Femur (tissue), 1 donor: ENCODE measurements around the gene WBP2NL.
"Not testable (repeated sequence)": the region's sequence is repeated elsewhere in the genome, so short reads cannot be mapped to it uniquely, and the experiment has no call there.

ENCODE experiments used
- DNase-seq: peaks from one replicate; pipeline ENCODE4 v3.0.0-alpha.2; 2017

The WBP2NL gene, protein sequence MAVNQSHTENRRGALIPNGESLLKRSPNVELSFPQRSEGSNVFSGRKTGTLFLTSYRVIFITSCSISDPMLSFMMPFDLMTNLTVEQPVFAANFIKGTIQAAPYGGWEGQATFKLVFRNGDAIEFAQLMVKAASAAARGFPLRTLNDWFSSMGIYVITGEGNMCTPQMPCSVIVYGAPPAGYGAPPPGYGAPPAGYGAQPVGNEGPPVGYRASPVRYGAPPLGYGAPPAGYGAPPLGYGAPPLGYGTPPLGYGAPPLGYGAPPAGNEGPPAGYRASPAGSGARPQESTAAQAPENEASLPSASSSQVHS

DNA sequence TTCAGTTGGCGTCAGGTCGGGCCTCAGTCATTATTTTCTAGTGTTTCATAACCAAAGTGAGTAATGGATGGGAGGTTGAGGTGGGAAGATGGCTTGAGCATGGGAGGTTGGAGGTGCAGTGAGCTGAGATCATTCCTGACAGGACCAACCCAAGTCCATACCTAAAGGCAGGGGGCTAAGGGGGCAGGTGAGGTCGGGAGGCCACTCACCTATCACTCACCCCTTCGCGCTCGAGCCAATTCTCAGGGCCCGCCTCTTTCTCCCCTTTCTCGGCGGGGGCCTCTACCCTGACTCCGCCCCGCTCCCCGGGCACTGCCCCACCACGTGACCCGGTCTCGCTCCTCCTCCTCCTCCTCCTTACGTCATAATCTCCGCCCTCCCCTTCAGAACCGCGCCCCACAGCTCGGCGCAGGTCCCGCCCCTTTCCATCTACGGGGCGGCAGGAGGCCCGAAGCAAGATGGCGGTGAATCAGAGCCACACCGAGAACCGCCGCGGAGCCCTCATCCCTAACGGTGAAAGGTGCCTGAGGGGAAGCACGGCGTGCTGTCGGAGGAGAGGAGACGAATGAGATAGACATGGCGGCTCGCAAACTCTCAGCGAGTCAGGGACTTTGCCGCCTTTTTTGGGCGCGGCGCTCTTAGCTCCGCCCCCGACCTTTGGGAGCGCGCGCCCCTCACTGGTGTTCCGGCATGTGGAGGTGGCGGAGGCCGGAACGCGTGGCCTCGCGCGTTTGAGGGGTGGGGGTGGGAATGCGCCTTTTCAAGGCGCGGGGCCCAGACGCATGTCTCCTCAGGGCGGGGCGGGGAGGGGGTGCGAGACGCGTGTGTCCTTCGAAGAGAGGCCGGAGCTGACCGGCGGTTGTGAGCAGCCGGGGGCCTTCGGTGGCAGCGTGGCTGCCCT, at the start of gene WBP2NL:
Gene WBP2NL (plus strand): TSS at position 428 of the 901 bp plus-strand sequence. CDS start 31 bp downstream, at position 459.
- peak; percentile 83 for DNase-seq

DNA sequence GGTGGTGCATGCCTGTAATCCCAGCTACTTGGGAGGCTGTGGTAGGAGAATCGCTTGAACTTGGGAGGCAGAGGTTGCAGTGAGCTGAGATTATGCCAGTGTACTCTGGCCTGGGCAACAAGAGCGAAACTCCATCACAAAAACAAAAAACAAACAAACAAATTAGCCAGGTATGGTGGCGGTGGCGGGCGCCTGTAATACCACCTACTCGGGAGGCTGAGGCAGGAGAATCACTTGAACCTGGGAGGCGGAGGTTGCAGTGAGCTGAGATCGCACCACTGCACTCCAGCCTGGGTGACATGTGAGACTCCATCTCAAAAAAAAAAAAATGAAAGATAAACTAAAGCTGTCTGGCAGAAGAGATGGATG, 49.7 kb upstream of the WBP2NL start:
- DNase-seq, result not testable (repeated sequence)

DNA sequence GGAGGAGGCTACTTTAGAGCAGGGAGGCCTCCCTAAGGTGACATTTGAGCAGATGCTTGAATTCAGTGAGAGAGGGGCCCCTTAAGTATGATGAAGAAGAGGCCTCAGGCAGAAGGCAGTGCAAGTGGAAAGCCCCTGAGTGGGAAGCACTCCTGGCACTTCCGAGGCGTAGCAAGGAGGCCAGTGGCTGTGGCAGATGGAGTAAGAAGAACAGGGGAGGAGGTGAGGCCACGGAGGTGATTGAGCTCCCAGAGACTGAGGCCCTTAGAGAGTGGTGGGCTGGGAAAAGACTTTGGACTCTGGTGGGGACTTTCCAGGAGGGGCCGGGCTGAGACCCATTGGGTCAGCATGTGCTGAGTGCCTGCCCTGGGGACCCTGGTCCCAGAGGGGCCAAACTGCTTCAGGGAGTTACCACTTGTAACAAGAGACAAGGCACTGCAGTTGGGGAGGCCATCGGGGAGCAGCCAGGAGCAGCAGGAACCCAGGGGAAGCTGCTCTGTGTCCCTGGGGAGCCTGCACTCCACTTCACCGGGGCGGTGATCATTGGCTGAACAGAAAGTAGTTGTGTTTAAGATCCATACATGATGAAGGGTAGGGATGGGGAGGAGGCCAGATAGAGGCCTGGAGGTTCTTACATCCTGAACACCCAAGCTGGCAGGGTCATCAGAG, 49.2 kb upstream of the WBP2NL start:
- DNase-seq, result no peak

DNA sequence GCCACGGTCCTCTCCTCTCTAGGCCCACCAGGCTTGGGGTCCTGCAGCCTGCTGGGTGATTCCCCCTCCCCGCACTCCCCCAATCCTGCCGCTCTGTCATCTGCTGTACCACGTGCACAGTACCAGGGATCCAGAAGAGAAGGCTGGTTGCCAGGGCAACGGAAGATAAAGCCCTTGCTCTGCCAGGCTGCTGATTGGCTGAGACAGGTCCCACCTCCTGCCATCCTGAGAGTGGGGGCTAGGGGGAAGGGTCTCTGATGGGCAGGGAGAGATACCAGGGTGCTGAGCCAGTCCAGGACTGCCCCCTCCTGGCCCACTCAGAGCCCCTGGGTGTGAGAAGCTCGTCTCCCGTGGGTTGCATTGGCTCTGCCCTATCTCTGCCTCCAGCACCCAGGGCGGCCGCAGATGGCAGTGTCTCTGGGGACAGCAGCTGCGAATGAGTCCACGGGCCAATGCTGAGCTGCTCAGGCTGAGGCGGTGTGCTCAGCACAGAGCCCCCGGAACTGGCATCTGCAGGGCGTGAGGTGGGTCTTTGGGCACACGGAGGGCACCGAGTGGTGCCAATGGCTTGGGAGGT, 46.6 kb upstream of the WBP2NL start, which contains the start of gene SMIM45:
Gene SMIM45 (plus strand): TSS at position 253 of the 577 bp plus-strand sequence.
- no peak for DNase-seq

DNA sequence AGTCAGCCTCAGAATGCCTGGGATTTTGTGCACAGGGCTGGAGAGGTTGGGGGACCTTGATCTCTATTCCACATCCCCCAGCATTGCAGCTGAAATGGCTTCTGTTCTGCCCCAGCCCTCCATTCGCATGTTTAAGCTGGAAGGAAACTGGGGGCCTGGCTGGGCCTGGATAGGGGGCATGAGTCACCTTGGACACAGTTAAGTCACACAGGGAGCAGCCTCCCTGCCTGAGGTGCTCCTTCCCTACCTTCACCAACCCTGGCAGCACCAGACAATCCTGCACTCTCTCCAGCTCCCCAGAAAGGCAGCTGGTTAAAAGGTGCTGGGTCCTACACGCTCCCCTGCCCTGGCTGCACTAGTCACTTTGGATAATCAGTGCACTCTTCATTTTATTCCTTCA, 45.9 kb upstream of the WBP2NL start:
- DNase-seq, result no peak

DNA sequence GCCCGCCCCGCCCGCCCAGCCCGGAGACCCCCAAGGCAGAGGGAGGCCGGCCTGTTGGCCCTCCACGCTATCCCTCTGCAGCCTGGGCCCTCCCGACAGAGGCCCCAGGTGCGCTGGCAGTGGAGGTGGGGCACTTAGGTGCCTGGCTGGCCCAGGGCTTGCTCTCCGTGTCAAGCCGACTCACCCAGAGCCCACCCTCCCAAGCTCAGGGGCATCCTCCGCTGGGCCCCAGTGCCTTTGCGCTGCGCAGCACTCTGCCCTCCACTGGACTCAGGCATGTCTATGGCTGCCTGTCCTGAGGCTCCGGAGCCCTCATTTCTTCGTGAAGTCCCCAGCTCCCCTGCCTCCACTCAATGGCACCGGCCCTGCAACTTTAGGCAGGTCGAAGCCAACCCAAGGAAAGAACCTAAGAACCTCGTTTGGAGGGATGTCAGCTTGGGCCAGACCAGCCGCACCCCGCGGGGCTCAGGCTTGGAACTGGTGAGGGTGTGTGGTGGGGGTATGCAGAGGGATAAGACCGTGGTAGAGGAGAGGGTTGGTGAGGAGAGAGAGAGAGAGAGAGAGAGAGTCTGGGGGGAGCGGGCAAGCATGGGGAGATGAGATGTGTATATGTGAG, 40.5 kb upstream of the WBP2NL start:
- DNase-seq, result no peak

DNA sequence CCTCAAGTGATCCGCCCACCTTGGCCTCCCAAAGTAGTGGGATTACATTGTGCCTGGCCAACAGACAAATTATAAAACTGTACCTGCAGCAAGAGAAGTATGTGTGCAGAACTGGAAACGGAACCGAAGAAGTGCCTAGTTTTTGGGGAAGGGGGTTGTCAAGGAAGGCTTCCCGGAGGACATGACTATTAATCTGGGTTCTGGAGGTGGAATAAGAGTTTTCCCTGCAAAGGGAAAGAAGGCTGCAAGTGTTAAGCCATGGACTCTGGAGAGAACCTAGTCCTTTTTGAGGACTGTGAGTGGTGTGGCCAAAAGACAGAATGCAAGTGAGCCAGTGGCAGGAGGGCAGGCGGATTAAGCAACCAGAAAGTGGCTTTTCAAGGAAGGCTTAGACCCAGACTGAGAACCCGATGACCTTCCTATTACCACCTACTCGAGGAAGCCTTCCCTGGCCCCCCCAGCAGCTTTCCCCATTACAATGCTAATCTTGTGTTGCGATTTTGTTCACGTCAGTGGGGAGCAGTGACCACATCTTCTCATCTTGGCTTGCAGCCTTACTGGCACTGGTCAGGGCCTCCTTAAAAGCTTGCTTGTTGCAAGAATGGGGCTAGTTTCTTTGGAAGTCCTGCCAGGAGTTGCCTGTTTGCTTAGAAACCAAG, 35.0 kb upstream of the WBP2NL start:
- DNase-seq, result no peak

DNA sequence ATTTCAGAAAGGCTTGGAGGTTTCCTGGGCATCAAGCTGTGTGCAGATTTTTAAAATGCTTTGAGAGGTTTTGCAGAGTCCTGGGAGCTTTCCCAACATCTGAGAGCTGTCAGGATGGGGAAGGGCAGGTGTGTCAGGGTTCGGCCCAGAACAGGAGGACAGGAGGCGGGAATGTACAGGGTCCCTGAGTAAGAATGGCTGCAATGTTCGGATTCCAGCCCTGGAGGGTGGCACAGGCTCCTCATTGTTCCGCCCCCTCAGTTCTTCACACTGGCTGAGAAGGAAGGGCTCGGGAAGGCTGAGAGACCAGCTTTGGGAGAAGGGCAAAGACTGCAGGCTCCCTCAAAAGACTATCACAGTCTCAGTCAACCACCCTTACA, 34.5 kb upstream of the WBP2NL start:
- no peak for DNase-seq

DNA sequence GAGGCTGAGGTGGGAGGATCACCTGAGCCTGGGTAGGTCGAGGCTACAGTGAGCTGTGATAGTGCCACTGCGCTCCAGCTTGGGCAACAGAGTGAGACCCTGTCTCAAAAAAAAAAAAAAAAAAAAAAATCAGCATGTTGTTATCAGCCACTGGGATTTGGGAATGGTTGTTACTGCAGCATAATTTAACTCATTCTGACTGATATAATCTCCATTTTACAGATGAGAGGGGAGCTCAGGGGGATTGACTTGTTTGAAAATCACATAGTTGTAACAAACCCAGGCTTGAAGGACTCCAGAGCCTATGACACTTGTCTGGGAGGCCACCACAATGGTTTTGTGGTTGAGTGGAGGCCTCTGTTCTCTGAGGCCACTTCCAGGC, 32.4 kb upstream of the WBP2NL start:
- no peak for DNase-seq

DNA sequence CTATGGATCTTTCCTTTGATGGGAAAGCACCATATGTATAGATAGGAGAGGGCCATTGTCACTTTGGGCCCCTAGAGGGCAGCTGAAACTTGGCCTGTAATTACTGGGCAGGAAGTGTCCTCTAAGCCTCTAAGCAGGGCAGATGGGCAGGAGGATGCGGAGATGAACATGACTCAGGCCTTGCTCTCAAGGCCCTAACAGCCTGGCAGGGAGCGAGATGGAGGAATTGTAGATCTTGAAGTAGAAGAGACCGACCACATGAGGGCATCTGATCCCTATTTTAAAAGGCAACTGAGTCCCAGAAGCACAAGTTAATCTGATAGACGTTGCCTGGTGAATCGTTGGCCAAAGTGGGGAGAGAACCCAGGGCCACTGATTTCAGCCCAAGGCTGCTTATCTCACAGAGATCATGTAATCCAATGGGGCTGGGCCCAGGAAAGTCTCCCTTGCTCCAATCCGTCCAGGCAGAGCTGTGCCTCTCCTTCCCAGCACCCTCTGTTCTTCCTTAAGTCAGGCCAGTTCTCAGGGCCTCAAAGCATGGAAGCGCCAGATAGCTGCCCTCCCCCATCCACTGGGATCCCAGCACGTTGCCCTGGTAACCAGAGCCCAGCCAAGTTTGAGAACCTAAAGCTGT, 31.9 kb upstream of the WBP2NL start:
- no peak for DNase-seq

DNA sequence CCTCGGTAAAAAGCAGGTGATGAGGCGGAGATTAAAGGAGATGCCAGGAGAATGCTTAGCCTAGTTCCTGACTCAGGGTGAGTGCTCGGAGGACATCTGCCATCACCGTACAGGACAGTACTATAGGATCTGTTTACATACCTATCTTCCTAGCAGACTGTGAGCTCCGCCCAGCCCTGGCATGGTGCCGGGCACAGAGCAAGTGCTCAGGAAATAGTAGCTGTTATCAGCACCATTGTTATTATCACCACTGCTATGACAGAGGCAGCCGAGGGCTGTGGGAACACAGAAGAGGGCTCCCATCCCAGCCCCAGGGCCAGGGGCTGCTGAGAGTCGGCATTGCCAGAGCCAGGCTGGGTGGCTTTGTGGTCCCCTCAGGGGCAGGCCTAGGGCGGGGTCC, 30.0 kb upstream of the WBP2NL start:
- DNase-seq, result no peak

DNA sequence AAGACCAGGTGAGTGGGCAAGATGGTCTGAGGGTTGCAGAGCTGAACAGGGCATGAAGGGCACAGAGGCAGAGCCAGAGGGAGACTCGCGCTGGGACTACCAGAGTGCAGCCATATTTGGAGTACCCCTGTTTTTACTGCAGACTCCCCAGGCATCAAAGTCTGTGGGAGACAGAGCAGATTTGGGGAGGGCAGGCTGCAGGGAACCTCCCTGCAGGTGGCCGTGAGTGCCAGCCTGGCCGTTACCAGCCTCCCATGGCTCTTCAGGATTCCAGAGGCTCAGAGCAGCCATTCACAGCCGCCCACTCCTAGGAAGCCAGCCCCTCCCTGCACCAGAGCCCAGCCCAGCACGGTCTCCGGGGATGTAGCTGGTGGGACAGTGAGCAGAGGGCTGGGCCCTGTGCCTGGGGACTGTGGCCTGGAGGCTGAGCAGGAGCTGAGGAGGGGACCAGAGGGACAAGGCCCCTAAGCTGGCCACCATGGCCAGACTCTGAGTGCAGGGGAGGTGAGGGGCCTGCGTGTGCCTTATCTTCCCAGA, 29.4 kb upstream of the WBP2NL start, which contains the start of gene SEPTIN3:
Gene SEPTIN3 (plus strand): TSS at position 334 of the 537 bp plus-strand sequence. CDS start 2,050 bp downstream, outside the sequence.
- no peak for DNase-seq

DNA sequence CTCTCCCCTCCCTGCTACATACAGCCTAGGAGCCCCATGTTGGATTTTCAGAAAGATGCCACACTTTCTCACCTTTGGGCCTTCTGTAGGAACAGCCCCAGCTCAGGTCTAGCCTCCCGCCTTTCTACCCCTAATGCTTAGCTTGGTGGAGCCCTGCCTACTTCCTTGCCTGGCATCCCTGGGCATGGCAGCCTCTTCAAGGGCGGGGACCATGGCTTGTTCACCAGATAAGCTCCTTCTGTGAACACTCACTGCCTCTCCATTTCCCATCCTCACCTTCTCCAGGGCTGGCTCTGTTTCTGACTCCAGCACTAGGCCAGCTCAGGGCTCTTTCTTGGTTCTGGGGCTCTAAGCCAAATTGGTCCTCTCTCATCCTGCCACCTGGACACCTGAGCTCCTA, 28.0 kb upstream of the WBP2NL start:
- no peak for DNase-seq

DNA sequence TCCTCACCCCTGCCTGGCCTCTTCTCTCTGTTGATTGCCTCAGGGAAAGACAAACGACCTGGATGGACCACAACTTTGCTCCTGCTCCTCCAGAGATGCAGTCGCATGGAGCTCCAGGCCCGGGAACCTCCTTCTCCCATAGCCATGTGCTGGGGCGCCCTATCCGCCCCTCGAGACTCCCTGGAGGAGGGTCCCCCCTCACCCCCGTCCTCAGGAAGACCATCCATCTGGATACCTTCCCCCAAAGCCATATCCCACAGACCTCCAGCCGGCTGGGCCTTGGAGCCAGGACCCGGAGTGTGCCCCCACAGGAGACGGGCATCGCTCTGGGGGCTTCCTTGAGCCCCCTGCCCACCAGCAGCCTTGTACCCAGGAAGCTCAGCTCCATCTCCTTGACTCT, 27.2 kb upstream of the WBP2NL start:
- DNase-seq, result no peak

DNA sequence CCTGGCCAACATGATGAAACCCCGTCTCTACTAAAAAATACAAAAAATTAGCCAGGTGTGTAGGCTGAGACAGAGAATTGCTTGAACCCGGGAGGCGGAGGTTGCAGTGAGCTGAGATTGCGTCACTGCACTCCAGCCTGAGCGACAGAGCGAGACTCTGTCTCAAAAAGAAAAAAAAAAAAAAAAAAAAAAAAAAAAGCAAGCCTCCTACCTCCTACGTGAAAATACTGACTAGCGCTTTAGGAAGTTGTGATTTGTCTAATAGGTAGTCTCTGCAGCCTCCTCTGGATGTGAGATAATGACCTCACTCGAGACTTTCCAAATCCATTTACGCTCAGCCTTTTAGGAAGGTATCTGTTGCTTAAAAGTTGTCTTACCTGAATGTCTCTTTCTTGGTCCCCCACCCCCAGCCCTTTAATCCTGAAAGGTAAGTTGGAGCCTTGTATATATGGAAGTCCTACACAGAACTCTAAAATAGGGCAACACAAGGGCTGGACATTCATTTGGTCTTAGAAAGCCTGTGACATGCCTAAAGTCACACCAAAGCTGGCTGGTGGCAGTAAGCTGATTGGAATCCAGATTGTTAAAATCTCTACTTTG, 23.8 kb upstream of the WBP2NL start:
- no peak for DNase-seq

DNA sequence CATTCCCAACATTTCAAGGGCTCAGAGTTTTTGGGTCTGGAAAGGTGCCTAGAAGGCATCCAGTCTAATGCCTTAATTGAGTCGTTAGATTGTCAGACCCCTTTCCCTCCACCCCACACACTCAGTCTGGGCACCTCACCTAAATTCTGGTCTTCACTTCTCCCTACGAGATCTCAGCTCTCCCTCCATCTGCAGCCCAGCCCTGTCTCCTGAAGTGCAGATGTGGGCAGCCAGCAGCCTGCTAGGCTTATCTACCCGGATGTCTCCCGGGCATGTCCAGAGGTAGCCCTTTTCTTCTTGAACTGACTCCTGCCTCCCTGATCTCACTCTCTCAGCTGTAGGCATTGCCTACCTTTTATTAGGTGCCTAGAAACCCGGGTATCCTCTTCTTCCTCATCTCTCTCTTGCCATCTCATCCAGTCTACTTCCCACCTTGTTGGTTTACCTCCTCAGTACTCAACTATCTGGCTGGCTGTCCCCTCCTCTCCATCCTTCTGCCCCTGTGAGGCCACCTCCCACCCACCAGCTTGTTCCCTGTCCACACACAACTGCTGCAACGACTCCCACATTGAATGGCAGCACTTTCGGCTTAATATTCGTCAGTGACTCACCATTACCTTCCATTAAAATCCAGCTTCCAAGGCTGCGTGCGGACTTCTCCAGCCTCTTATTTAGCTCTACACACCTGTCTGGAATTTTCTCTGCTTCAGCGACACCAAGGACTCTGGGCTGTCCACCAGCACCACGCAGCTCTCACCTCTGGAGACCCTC, 23.1 kb upstream of the WBP2NL start:
- no peak for DNase-seq

DNA sequence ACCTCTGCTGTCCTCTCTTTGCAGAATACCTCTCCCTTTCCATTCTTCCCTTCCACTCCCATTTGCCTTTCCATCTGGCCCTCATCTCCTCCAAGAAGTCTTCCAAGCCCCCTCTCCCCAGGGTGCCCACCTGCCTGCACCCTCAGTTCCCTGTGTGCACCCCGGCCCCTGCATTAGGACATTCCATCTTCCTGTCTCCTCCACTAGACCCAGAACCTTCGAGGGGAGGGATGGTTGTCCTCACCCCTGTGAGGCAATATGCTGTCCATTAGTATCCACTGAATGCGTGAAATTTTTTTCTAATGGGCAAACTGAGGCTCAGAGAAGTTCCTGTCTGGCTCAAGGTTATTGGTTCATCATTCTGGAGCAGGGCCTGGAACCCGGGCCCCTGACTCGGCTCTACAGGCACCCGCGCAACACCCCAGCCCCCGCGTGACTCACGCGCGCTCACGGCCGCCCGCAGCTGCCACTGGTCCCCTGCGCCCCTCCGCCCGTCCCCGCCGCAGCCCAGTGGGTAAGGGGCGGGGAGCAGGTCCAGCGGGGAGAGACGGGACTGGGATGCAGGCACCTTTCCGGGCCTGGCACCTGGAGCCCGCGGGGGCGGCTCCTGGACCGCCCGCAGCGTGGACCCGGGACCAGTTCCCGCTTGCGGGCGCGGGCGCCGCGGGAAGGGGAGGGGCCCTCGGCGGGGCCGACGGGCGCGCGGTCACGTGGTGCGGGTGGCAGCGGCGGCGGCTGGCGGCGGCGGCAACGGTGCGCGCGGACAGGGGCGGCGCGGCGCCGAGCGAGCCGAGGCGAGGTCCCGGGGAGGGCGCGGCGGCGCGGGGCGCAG, 22.3 kb upstream of the WBP2NL start:
- no peak for DNase-seq

DNA sequence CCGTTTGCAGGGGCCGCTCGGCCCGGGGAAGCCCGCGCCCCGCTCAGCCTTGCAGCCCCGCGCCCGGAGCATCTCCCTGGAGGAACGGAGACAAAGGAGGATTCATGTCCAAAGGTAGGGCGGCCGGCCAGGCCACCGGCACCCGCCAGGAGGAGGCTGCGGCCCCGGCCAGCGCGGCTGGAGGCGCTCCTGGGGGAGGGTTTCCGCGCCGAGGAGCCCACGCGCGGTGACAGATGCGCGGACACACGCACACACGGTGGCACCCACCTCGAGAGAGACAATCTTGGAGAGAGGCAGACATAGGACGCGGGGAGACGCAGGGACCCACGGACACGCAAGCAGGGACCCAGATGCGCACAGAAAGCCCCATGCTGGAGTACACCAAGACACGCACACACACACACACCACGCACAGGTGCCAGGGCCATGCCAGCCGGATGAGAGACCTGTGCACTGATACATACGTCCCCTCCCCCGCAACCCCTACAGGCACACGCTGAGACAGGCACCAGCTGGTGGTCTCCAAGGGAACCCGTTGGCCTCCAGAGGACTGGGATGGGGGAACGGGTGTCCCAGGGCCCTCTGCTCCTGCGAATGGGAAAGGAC, 21.5 kb upstream of the WBP2NL start:
- DNase-seq, result no peak

DNA sequence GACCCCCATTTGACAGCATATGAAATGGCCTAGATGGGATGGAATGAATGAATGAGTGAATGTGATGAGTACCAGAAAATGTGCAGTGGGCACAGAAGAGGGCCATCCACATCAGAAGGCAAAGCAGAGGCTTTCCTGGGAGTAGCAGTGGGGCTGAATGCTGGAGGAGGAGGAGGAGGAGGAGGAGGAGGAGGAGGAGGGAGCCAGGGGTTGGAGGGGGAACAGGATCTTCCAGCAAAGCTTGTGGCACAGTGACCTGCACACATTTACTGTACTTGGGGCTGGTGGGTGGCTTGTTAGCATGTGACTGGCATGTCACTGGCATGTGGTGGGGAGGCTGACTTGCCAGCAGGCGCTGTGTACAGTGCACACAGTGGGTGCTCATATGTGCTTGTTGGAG, 19.9 kb upstream of the WBP2NL start:
- no peak for DNase-seq
